Thyroid gland (tissue), 4 donors: ENCODE results near the gene NEURL1.

Experiments used
- CTCF ChIP-seq, 6 experiments: fragments of 200-600 bp in 3 of 6; fragments of 450-650 bp in 3 of 6; sonication (generic) in 3 of 6; IDR thresholded peaks; one replicate each; pipeline ENCODE4 v1.5.1; 2016 to 2019; ENCODE audit warnings: antibody characterized with exemption in 6 of 6, mild to moderate bottlenecking in 2 of 6, inconsistent platforms in 1 of 6, moderate library complexity in 1 of 6
- POLR2A ChIP-seq, 2 donors: fragments of 450-650 bp; IDR thresholded peaks; one replicate each; pipeline ENCODE4 v1.6.1; 2017; ENCODE audit warnings: antibody characterized with exemption in 2 of 2, mild to moderate bottlenecking in 2 of 2, moderate library complexity in 1 of 2

GRCh38 chr10:103456074-103456660 lies 37.3 kb upstream of the NEURL1 start:
- TF ChIP-seq POLR2A (IDR thresholded peaks at IDR 0.05) (no peak), CTCF (IDR thresholded peaks at IDR 0.05) (no peak)
